Bronchial epithelial cell (primary cell): ENCODE measurements around the gene BLNK. TPM values are rescaled to one million over a fixed set of nuclear protein-coding genes. Genes with fewer than 3 reads are reported as not detected.

ENCODE experiments used
- DNase-seq: peaks from one replicate; pipeline ENCODE4 v3.0.0-alpha.2; 2010; ENCODE audit warnings: low read depth
- FAIRE-seq: peaks from 2 replicates; lab custom pipeline; 2011; peaks lifted over from hg19 to GRCh38; lab: Jason Lieb, UNC
- H3K27me3 ChIP-seq: 2 replicates; pipeline ENCODE4 v1.5.1; 2011; ENCODE audit warnings: low read length; ENCODE audit not compliant: control insufficient read depth, insufficient read depth
- H3K36me3 ChIP-seq: 2 replicates; pipeline ENCODE4 v1.5.1; 2011; ENCODE audit warnings: low read length; ENCODE audit not compliant: control insufficient read depth, insufficient read depth
- H3K4me3 ChIP-seq: 2 replicates; pipeline ENCODE4 v1.5.1; 2011; ENCODE audit warnings: mild to moderate bottlenecking, low read depth, low read length, control low read depth
- total RNA-seq: library from RNA; depleted of rRNA; stranded (reverse); fragments of >200 nt; gene quantifications from 2 replicates; pipeline ENCODE4 v1.2.1, GENCODE V29; 2014
- TF ChIP-seq, protein P1 (sequence below): IDR thresholded peaks from 2 replicates; pipeline ENCODE4 v1.5.1; 2011; ENCODE audit warnings: mild to moderate bottlenecking, moderate library complexity, low read length, control low read depth, inconsistent platforms; ENCODE audit not compliant: insufficient read depth, severe bottlenecking

BLNK gene
- total RNA-seq, 1 donor from 2014 or later = 2.6 TPM

GRCh38 chr10:96229568-96230030, 41.8 kb downstream of the BLNK start:
- DNase-seq (peak; percentile 42), FAIRE-seq (no peak)
- Histone ChIP-seq H3K36me3 (peaks cover 3% of the 10 kb centered on the region), H3K4me3 (no peak overlapping the region), H3K27me3 (no peaks in the 10 kb centered on the region)
- TF ChIP-seq, protein P1, sequence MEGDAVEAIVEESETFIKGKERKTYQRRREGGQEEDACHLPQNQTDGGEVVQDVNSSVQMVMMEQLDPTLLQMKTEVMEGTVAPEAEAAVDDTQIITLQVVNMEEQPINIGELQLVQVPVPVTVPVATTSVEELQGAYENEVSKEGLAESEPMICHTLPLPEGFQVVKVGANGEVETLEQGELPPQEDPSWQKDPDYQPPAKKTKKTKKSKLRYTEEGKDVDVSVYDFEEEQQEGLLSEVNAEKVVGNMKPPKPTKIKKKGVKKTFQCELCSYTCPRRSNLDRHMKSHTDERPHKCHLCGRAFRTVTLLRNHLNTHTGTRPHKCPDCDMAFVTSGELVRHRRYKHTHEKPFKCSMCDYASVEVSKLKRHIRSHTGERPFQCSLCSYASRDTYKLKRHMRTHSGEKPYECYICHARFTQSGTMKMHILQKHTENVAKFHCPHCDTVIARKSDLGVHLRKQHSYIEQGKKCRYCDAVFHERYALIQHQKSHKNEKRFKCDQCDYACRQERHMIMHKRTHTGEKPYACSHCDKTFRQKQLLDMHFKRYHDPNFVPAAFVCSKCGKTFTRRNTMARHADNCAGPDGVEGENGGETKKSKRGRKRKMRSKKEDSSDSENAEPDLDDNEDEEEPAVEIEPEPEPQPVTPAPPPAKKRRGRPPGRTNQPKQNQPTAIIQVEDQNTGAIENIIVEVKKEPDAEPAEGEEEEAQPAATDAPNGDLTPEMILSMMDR = peak; percentile 91

GRCh38 chr10:96228408-96228994, 42.9 kb downstream of the BLNK start:
- H3K4me3 ChIP-seq = no peak overlapping the region
- TF ChIP-seq, protein P1 = no peak
- H3K27me3 ChIP-seq = no peaks in the 10 kb centered on the region
- DNase-seq = no peak
- peaks cover 3% of the 10 kb centered on the region for H3K36me3 ChIP-seq
- no peak for FAIRE-seq

GRCh38 chr10:96227206-96227605, 44.2 kb downstream of the BLNK start:
- TF ChIP-seq, protein P1 = no peak
- no peak for DNase-seq
- no peaks in the 10 kb centered on the region for H3K27me3 ChIP-seq
- FAIRE-seq = no peak
- peaks cover 9% of the 10 kb centered on the region for H3K36me3 ChIP-seq
- no peak overlapping the region for H3K4me3 ChIP-seq

GRCh38 chr10:96225119-96225518, 46.2 kb downstream of the BLNK start:
- DNase-seq = peak; percentile 13
- Histone ChIP-seq H3K4me3 (no peak overlapping the region), H3K27me3 (no peaks in the 10 kb centered on the region), H3K36me3 (peaks cover 11% of the 10 kb centered on the region)
- TF ChIP-seq, protein P1 = no peak
- FAIRE-seq = peak; percentile 66

- DNase-seq (no peak), FAIRE-seq (no peak)
- Histone ChIP-seq H3K27me3 (no peaks in the 10 kb centered on the region), H3K36me3 (peaks cover 12% of the 10 kb centered on the region), H3K4me3 (no peak overlapping the region)
- TF ChIP-seq, protein P1 = no peak
These were observed 48.5 kb downstream of the BLNK start for GRCh38 chr10:96222908-96223307.

DNA sequence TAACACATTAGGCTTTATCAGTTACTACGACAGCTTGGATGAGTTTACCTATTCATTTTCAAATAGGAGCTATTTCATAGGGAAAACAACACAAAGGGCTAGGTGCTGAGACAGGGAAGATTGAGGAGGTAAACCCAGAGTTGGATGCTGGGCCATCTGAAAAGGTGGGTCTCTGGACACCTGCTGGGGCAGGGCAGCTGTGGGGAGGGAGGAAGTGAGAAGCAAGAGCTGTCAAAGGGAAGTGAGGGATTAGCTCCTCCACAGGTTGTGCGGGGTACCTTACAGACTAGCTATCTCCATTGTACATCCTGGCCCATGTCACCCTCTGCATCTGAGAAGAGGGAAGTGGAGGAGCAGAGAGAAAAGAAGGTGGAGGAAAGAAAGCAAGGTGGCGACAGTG, 48.9 kb downstream of the BLNK start:
- peaks cover 12% of the 10 kb centered on the region for H3K36me3 ChIP-seq

More for the DNA sequence above, 48.9 kb downstream of the BLNK start:
- no peak overlapping the region for H3K4me3 ChIP-seq
- DNase-seq = no peak
- TF ChIP-seq, protein P1 = no peak
- no peak for FAIRE-seq
- H3K27me3 ChIP-seq = no peaks in the 10 kb centered on the region
